Esophagus muscularis mucosa (tissue), 4 donors: ENCODE results near the gene ERC2.

Experiments used
- CTCF ChIP-seq, 3 experiments: fragments of 200-600 bp in 2 of 3; fragments of 450-650 bp in 1 of 3; sonication (generic) in 2 of 3; IDR thresholded peaks; one replicate each; pipeline ENCODE4 v1.5.1; 2017 to 2019; ENCODE audit warnings: antibody characterized with exemption in 3 of 3, mild to moderate bottlenecking in 2 of 3, moderate library complexity in 1 of 3
- EP300 ChIP-seq: sonication (generic); formaldehyde crosslinking; IDR thresholded peaks from one replicate; pipeline ENCODE4 v1.6.1; 2017; ENCODE audit warnings: antibody characterized with exemption
- POLR2AphosphoS5 ChIP-seq, 2 donors: sonication (generic); formaldehyde crosslinking; IDR thresholded peaks; one replicate each; pipeline ENCODE4 v1.6.1; 2017; ENCODE audit warnings: antibody characterized with exemption in 2 of 2

GRCh38 chr3:55858302-55858701 lies 610.0 kb downstream of the ERC2 start:
- no peak for TF ChIP-seq CTCF (IDR thresholded peaks at IDR 0.05)
- TF ChIP-seq EP300 = no peak
- no peak for TF ChIP-seq POLR2AphosphoS5 (IDR thresholded peaks at IDR 0.05)
